ENCODE results near the gene IRAG1. TPM values are rescaled to one million over a fixed set of nuclear protein-coding genes. Genes with fewer than 3 reads are reported as not detected.
"Not testable (repeated sequence)": the region's sequence is repeated elsewhere in the genome, so short reads cannot be mapped to it uniquely, and the experiment has no call there.

The IRAG1 gene
- total and polyA plus RNA-seq, 4 experiments from 2014 or later = not detected

DNA sequence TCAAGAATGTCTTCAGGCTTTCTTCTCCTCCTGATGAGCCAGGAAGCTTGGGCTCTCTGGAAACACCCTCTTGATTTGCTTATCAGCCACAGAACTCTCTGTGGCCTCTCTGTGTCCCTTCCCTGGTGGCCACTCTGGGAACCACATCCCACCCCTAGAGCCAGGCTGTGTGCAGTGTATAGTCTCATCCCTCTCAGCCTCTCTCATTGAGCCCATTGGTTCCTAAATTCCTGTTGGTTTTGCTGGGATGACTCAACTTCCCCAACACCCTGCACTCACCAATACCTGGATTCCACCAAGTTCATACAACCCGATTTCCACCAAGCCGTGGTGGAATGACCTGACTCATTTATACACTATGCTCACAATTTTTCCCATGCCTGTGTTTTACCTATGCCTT, 5.2 kb downstream of the IRAG1 start:
- ChIA-PET CTCF (ENCODE audit: partially characterized antibody) (no interaction called here), POLR2A (ENCODE audit: partially characterized antibody) (no interaction called here)
- Mint-ChIP-seq H3K4me3 (no peak overlapping the region), H3K27ac (no peak overlapping the region), H3K36me3 (no peaks in the 10 kb centered on the region), H3K4me1 (no peaks in the 10 kb centered on the region), H3K9me3 (no peaks in the 10 kb centered on the region), H3K27me3 (peaks cover 3 to 8% of the 10 kb centered on the region in 2 donors)
- no peaks in the 10 kb centered on the region for H3K36me3 ChIP-seq (ENCODE audit: insufficient read depth, low read length)
- no peaks in the 10 kb centered on the region for H3K27me3 ChIP-seq (ENCODE audit: insufficient read depth, low read length)
- no peak overlapping the region for H3K4me3 ChIP-seq (ENCODE audit: low read length in 2 of 2)
- no peak for DNase-seq
- intact Hi-C loops (cut with micrococcal nuclease) = no loop called here
- H3K4me1 ChIP-seq (ENCODE audit: insufficient read depth, low read length) = no peaks in the 10 kb centered on the region
- no peaks in the 10 kb centered on the region for H3K9me3 ChIP-seq (ENCODE audit: control insufficient read depth in 1 of 2, low read length in 2 of 2)
- no peak overlapping the region for H3K27ac ChIP-seq (ENCODE audit: low read depth, low read length)

GRCh38 chr11:10686311-10686710, 7.2 kb downstream of the IRAG1 start:
- Histone ChIP-seq H3K9me3 (ENCODE audit: control insufficient read depth in 1 of 2, low read length in 2 of 2) (no peaks in the 10 kb centered on the region), H3K4me1 (ENCODE audit: insufficient read depth, low read length) (no peaks in the 10 kb centered on the region), H3K27me3 (ENCODE audit: insufficient read depth, low read length) (no peaks in the 10 kb centered on the region), H3K4me3 (ENCODE audit: low read length in 2 of 2) (no peak overlapping the region), H3K27ac (ENCODE audit: low read depth, low read length) (no peak overlapping the region), H3K36me3 (ENCODE audit: insufficient read depth, low read length) (no peaks in the 10 kb centered on the region)
- ChIA-PET POLR2A (ENCODE audit: partially characterized antibody) (no interaction called here), CTCF (ENCODE audit: partially characterized antibody) (no interaction called here)
- Mint-ChIP-seq H3K27ac (no peak overlapping the region), H3K36me3 (no peaks in the 10 kb centered on the region), H3K27me3 (peaks cover 1 to 4% of the 10 kb centered on the region in 2 donors), H3K4me3 (no peak overlapping the region), H3K4me1 (no peaks in the 10 kb centered on the region), H3K9me3 (no peaks in the 10 kb centered on the region)
- DNase-seq = no peak
- intact Hi-C loops (cut with micrococcal nuclease) = no loop called here

DNA sequence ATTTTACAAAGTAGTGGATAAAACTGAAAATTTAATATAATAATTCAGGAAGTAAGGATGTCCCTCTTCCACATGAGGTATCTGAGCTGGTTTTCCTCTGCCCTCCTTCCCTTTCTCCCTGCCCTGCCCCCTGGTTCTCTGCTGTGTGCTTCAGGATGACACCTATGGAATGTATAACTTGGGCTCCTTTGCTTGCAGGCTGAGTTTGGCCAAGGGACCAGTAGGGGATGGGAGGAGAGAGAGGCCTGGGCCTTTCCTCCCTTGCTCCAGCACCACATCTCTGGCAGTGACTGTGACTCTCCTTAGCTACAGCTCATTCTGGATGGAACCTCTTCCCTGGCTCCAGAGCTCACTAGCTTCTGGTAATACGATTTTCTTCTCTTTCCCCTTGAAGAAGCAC, 10.1 kb downstream of the IRAG1 start:
- Histone ChIP-seq H3K4me1 (ENCODE audit: insufficient read depth, low read length) (no peaks in the 10 kb centered on the region), H3K27me3 (ENCODE audit: insufficient read depth, low read length) (peaks cover 8% of the 10 kb centered on the region), H3K9me3 (ENCODE audit: control insufficient read depth in 1 of 2, low read length in 2 of 2) (no peaks in the 10 kb centered on the region), H3K36me3 (ENCODE audit: insufficient read depth, low read length) (no peaks in the 10 kb centered on the region), H3K4me3 (ENCODE audit: low read length in 2 of 2) (no peak overlapping the region), H3K27ac (ENCODE audit: low read depth, low read length) (no peak overlapping the region)
- intact Hi-C loops (cut with micrococcal nuclease) = no loop called here
- Mint-ChIP-seq H3K27me3 (peaks cover 8 to 13% of the 10 kb centered on the region in 2 donors), H3K27ac (no peak overlapping the region), H3K9me3 (no peaks in the 10 kb centered on the region), H3K4me1 (no peaks in the 10 kb centered on the region), H3K4me3 (no peak overlapping the region), H3K36me3 (no peaks in the 10 kb centered on the region)
- no peak for DNase-seq
- CTCF ChIA-PET (ENCODE audit: partially characterized antibody) = interaction anchor here (1.3 kb wide), 1 partner anchor 43 kb away, joined by 3 read pairs; no protein-coding TSS in a partner anchor
- POLR2A ChIA-PET (ENCODE audit: partially characterized antibody) = no interaction called here

DNA sequence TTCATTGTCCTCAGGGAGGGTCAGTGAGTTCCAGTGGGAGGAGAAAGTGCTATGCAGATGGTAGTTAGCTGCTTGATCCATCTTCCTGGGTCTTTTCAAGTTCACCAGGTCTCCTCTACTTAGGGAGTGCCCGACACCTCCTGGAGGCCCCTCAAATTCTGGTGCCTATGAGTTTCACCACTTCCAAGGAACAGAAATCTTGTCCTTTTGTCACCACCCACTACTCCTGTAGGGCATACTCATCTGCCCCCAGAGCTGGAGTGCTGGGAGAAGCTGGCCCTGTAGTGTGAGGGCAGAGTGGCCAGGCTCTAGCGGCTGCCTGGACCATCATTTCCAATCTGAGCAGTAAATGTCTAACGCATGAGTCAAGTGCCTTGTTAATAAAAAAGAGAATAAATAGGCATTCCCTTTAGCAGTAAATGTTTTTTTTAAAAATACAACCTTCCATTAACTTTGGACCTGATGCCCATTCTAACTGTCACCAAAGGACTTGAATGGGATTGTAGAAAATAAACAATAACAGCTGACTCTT, 12.5 kb downstream of the IRAG1 start:
- no peaks in the 10 kb centered on the region for H3K36me3 ChIP-seq (ENCODE audit: insufficient read depth, low read length)
- CTCF ChIA-PET (ENCODE audit: partially characterized antibody) = interaction anchor here (1.2 kb wide), 1 partner anchor 26 kb away, joined by 3 read pairs; no protein-coding TSS in a partner anchor
- H3K27me3 ChIP-seq (ENCODE audit: insufficient read depth, low read length) = peaks cover 8% of the 10 kb centered on the region
- no peaks in the 10 kb centered on the region for H3K9me3 ChIP-seq (ENCODE audit: control insufficient read depth in 1 of 2, low read length in 2 of 2)
- peaks cover 0 to 1% (median 0%) of the 10 kb centered on the region in 4 donors for H3K4me1 Mint-ChIP-seq
- POLR2A ChIA-PET (ENCODE audit: partially characterized antibody) = no interaction called here
- H3K4me3 Mint-ChIP-seq = no peak overlapping the region
- no peaks in the 10 kb centered on the region for H3K36me3 Mint-ChIP-seq
- H3K27ac Mint-ChIP-seq = no peak overlapping the region
- peaks cover 28 to 29% of the 10 kb centered on the region in 2 donors for H3K27me3 Mint-ChIP-seq
- DNase-seq = no peak
- no peaks in the 10 kb centered on the region for H3K9me3 Mint-ChIP-seq
- H3K4me1 ChIP-seq (ENCODE audit: insufficient read depth, low read length) = no peaks in the 10 kb centered on the region
- no peak overlapping the region for H3K27ac ChIP-seq (ENCODE audit: low read depth, low read length)
- H3K4me3 ChIP-seq (ENCODE audit: low read length in 2 of 2) = no peak overlapping the region
- intact Hi-C loops (cut with micrococcal nuclease) = no loop called here

- CTCF ChIA-PET (ENCODE audit: partially characterized antibody); intact Hi-C loops (cut with micrococcal nuclease); H3K27me3 ChIP-seq (ENCODE audit: insufficient read depth, low read length); DNase-seq; H3K4me1 ChIP-seq (ENCODE audit: insufficient read depth, low read length); H3K4me1 Mint-ChIP-seq; H3K9me3 ChIP-seq (ENCODE audit: control insufficient read depth in 1 of 2, low read length in 2 of 2); H3K4me3 Mint-ChIP-seq; H3K9me3 Mint-ChIP-seq; H3K4me3 ChIP-seq (ENCODE audit: low read length in 2 of 2); H3K36me3 Mint-ChIP-seq; H3K27ac Mint-ChIP-seq; H3K27ac ChIP-seq (ENCODE audit: low read depth, low read length); H3K36me3 ChIP-seq (ENCODE audit: insufficient read depth, low read length); POLR2A ChIA-PET (ENCODE audit: partially characterized antibody): not testable (repeated sequence)
- H3K27me3 Mint-ChIP-seq = peaks cover 32 to 34% of the 10 kb centered on the region in 2 donors
These were observed 13.3 kb downstream of the IRAG1 start for GRCh38 chr11:10680279-10680678.

GRCh38 chr11:10679644-10680043, 13.9 kb downstream of the IRAG1 start:
- POLR2A ChIA-PET (ENCODE audit: partially characterized antibody) = no interaction called here
- CTCF ChIA-PET (ENCODE audit: partially characterized antibody) = no interaction called here
- peaks cover 0 to 7% (median 4%) of the 10 kb centered on the region in 4 donors for H3K4me1 Mint-ChIP-seq

GRCh38 chr11:10678101-10678500, 15.5 kb downstream of the IRAG1 start:
- Mint-ChIP-seq H3K4me1 (peaks cover 1 to 7% (median 4%) of the 10 kb centered on the region in 4 donors), H3K27me3 (peaks cover 40 to 42% of the 10 kb centered on the region in 2 donors), H3K9me3 (no peaks in the 10 kb centered on the region), H3K27ac (no peak overlapping the region), H3K36me3 (no peaks in the 10 kb centered on the region), H3K4me3 (no peak overlapping the region)
- Histone ChIP-seq H3K9me3 (ENCODE audit: control insufficient read depth in 1 of 2, low read length in 2 of 2) (no peaks in the 10 kb centered on the region), H3K27ac (ENCODE audit: low read depth, low read length) (no peak overlapping the region), H3K4me1 (ENCODE audit: insufficient read depth, low read length) (peaks cover 5% of the 10 kb centered on the region), H3K4me3 (ENCODE audit: low read length in 2 of 2) (no peak overlapping the region), H3K27me3 (ENCODE audit: insufficient read depth, low read length) (peaks cover 8% of the 10 kb centered on the region), H3K36me3 (ENCODE audit: insufficient read depth, low read length) (no peaks in the 10 kb centered on the region)
- intact Hi-C loops (cut with micrococcal nuclease) = no loop called here
- POLR2A ChIA-PET (ENCODE audit: partially characterized antibody) = no interaction called here
- no peak for DNase-seq
- CTCF ChIA-PET (ENCODE audit: partially characterized antibody) = interaction anchor here (0.8 to 1.2 kb wide), 2 partner anchors 14 to 276 kb away, joined by 3 read pairs; no protein-coding TSS in a partner anchor

More at GRCh38 chr11:10679644-10680043, 13.9 kb downstream of the IRAG1 start:
- no peaks in the 10 kb centered on the region for H3K36me3 Mint-ChIP-seq
- no peak for DNase-seq
- peaks cover 32 to 35% of the 10 kb centered on the region in 2 donors for H3K27me3 Mint-ChIP-seq
- Histone ChIP-seq H3K27ac (ENCODE audit: low read depth, low read length) (no peak overlapping the region), H3K4me3 (ENCODE audit: low read length in 2 of 2) (no peak overlapping the region), H3K36me3 (ENCODE audit: insufficient read depth, low read length) (no peaks in the 10 kb centered on the region), H3K4me1 (ENCODE audit: insufficient read depth, low read length) (peaks cover 5% of the 10 kb centered on the region), H3K27me3 (ENCODE audit: insufficient read depth, low read length) (peaks cover 8% of the 10 kb centered on the region), H3K9me3 (ENCODE audit: control insufficient read depth in 1 of 2, low read length in 2 of 2) (no peaks in the 10 kb centered on the region)
- no peak overlapping the region for H3K4me3 Mint-ChIP-seq
- H3K27ac Mint-ChIP-seq = no peak overlapping the region
- no peaks in the 10 kb centered on the region for H3K9me3 Mint-ChIP-seq
- intact Hi-C loops (cut with micrococcal nuclease) = no loop called here

DNA sequence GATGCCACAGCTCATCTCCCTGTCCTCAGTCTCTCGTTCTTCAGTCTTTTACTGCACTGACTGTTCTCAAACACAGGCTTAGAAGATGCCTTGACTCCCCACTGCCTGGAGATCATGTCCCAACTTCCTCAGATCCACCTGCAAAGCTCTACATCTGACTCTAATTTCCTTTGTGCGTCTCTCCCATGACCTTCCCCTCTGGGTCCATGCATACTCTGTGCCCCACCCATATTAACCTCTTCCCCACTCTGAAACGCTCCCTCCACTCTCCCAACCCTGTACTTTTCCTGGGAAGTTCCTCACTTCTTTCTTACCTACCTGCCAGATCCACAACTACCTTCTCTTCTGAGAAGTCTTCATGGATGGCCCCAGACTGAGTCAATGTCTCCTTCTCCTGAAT, 16.6 kb downstream of the IRAG1 start:
- H3K27ac ChIP-seq (ENCODE audit: low read depth, low read length) = no peak overlapping the region
- intact Hi-C loops (cut with micrococcal nuclease) = no loop called here
- DNase-seq = no peak
- peaks cover 40 to 44% of the 10 kb centered on the region in 2 donors for H3K27me3 Mint-ChIP-seq
- ChIA-PET CTCF (ENCODE audit: partially characterized antibody) (no interaction called here), POLR2A (ENCODE audit: partially characterized antibody) (no interaction called here)
- H3K4me3 ChIP-seq (ENCODE audit: low read length in 2 of 2) = no peak overlapping the region
- H3K9me3 ChIP-seq (ENCODE audit: control insufficient read depth in 1 of 2, low read length in 2 of 2) = no peaks in the 10 kb centered on the region
- no peak overlapping the region for H3K4me3 Mint-ChIP-seq
- H3K36me3 ChIP-seq (ENCODE audit: insufficient read depth, low read length) = no peaks in the 10 kb centered on the region
- peaks cover 8% of the 10 kb centered on the region for H3K27me3 ChIP-seq (ENCODE audit: insufficient read depth, low read length)
- H3K4me1 ChIP-seq (ENCODE audit: insufficient read depth, low read length) = peaks cover 5% of the 10 kb centered on the region
- H3K27ac Mint-ChIP-seq = no peak overlapping the region
- H3K9me3 Mint-ChIP-seq = no peaks in the 10 kb centered on the region
- peaks cover 1 to 7% (median 4%) of the 10 kb centered on the region in 4 donors for H3K4me1 Mint-ChIP-seq
- H3K36me3 Mint-ChIP-seq = no peaks in the 10 kb centered on the region
